HEK293T (cell line): ENCODE results near the gene HHAT.

Experiments used
- ARNT ChIP-seq: fragments of 450-650 bp; IDR thresholded peaks from 2 replicates; pipeline ENCODE4 v1.6.1; 2017; ENCODE audit warnings: mild to moderate bottlenecking
- BHLHE40 ChIP-seq: fragments of 450-650 bp; IDR thresholded peaks from 2 replicates; pipeline ENCODE4 v1.6.1; 2016; ENCODE audit warnings: mild to moderate bottlenecking, moderate library complexity, borderline replicate concordance
- FOXA1 ChIP-seq: fragments of 450-650 bp; IDR thresholded peaks from 2 replicates; pipeline ENCODE4 v1.6.1; 2016; ENCODE audit warnings: mild to moderate bottlenecking
- FOXM1 ChIP-seq: fragments of 450-650 bp; IDR thresholded peaks from 2 replicates; pipeline ENCODE4 v1.6.1; 2017; ENCODE audit warnings: mild to moderate bottlenecking, borderline replicate concordance
- HDGF ChIP-seq: fragments of 450-650 bp; IDR thresholded peaks from 2 replicates; pipeline ENCODE4 v1.6.1; 2017; ENCODE audit warnings: antibody characterized with exemption, borderline replicate concordance
- LEF1 ChIP-seq: fragments of 450-650 bp; IDR thresholded peaks from 2 replicates; pipeline ENCODE4 v1.6.1; 2017; ENCODE audit warnings: mild to moderate bottlenecking, borderline replicate concordance
- NFRKB ChIP-seq: fragments of 450-650 bp; IDR thresholded peaks from 2 replicates; pipeline ENCODE4 v1.6.1; 2016; ENCODE audit warnings: mild to moderate bottlenecking, moderate library complexity
- PKNOX1 ChIP-seq: fragments of 450-650 bp; IDR thresholded peaks from 2 replicates; pipeline ENCODE4 v1.6.1; 2016
- SP1 ChIP-seq: fragments of 450-650 bp; IDR thresholded peaks from 2 replicates; pipeline ENCODE4 v1.6.1; 2017
- SUZ12 ChIP-seq: fragments of 450-650 bp; IDR thresholded peaks from 2 replicates; pipeline ENCODE4 v1.6.1; 2016; ENCODE audit warnings: mild to moderate bottlenecking
- ZNF384 ChIP-seq: fragments of 450-650 bp; IDR thresholded peaks from 2 replicates; pipeline ENCODE4 v1.6.1; 2016

- no peak for TF ChIP-seq SUZ12
- TF ChIP-seq PKNOX1, result no peak
- no peak for TF ChIP-seq FOXM1
- TF ChIP-seq ZNF384, result no peak
- TF ChIP-seq BHLHE40, result no peak
- TF ChIP-seq NFRKB, result no peak
- no peak for TF ChIP-seq SP1
- no peak for TF ChIP-seq ARNT
- no peak for TF ChIP-seq HDGF
- TF ChIP-seq LEF1, result no peak
- no peak for TF ChIP-seq FOXA1
These were observed 197.2 kb downstream of the HHAT start for GRCh38 chr1:210525716-210526454.
